Measurements from ENCODE around the gene MRC1. TPM values are rescaled to one million over a fixed set of nuclear protein-coding genes. Genes with fewer than 3 reads are reported as not detected.

Gene MRC1
- total and polyA plus RNA-seq, 3 donors from 2014 or later, result 17.3 to 29.5 (median 20.4) TPM

DNA sequence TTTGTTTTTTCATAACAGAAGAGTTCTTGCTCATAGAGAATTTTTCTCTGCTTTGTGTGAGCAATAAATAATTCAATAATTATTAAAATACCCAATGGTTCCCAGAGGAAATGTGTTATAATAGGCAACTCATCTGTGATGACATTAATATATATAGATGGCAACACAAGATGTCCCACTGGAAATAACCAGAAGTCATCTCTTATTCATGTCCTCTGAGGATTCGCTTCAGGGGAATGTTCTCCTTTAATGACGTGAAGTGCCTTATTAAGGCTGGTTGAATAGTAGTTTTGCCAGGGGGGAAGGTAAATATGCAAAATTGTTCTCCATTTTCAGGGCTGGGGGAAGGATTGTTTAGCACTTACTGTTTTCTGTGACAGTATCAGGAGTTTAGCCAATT is 145.7 kb downstream of the MRC1 start:
- Histone ChIP-seq H3K27ac (no peak overlapping the region), H3K4me3 (no peak overlapping the region), H3K27me3 (no peaks in the 10 kb centered on the region), H3K36me3 (ENCODE audit: low read depth, missing control alignments) (no peaks in the 10 kb centered on the region), H3K4me1 (no peaks in the 10 kb centered on the region), H3K9me3 (no peaks in the 10 kb centered on the region)
- 82 to 85% methylated on average over 2 of the region's 2 CpGs for WGBS, 2 donors
- TF ChIP-seq, protein P1, sequence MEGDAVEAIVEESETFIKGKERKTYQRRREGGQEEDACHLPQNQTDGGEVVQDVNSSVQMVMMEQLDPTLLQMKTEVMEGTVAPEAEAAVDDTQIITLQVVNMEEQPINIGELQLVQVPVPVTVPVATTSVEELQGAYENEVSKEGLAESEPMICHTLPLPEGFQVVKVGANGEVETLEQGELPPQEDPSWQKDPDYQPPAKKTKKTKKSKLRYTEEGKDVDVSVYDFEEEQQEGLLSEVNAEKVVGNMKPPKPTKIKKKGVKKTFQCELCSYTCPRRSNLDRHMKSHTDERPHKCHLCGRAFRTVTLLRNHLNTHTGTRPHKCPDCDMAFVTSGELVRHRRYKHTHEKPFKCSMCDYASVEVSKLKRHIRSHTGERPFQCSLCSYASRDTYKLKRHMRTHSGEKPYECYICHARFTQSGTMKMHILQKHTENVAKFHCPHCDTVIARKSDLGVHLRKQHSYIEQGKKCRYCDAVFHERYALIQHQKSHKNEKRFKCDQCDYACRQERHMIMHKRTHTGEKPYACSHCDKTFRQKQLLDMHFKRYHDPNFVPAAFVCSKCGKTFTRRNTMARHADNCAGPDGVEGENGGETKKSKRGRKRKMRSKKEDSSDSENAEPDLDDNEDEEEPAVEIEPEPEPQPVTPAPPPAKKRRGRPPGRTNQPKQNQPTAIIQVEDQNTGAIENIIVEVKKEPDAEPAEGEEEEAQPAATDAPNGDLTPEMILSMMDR (IDR thresholded peaks at IDR 0.05), result no peak
- TF ChIP-seq POLR2A (IDR thresholded peaks at IDR 0.05), result no peak
- no peak for DNase-seq
- intact Hi-C loops (cut with DNase I; ENCODE audit: low total_unique reads), result no loop called here

DNA sequence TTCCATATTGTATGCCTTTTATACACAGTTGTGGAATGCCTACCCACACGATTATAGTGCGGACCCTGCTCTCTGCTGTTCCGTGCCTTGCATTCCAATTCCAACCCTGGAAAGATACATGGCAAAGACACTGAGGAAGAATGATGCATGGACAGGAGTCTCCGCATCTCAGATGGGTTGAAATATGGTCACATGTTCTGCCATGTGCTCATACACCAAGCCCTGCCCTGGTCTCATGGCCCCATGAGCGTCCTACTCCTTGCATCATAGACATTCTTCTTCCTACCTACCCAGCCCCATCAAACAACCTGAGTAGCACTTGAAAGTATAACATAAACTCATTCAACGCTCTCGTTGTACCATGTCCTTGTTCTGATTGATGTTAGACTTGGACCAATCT is 148.9 kb downstream of the MRC1 start:
- WGBS, 2 donors, result 98% methylated on average over 7 of the region's 7 CpGs
- H3K36me3 ChIP-seq (ENCODE audit: low read depth, missing control alignments), result no peaks in the 10 kb centered on the region

DNA sequence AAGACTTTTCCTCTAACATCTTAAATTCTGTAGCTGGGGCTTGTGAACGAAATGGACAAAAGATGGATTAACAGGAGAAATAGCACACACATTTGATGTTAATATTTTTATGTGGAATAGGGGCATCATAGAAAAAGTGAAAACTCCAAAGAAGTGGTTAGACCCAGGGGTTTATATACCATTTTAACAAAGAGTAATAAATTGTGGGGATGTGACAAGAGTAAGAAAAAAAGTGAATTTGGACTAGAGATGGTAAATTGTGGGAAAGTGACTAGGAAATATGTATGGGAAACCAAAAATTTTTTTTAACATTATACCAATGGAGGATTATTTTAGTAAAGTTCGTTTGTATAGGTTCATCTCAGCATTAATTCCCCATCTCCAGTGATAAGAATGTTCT is 150.7 kb downstream of the MRC1 start:
- 85 to 90% methylated on average over 2 of the region's 2 CpGs for WGBS, 2 donors
- Histone ChIP-seq H3K4me3 (no peak overlapping the region), H3K27ac (no peak overlapping the region), H3K4me1 (no peaks in the 10 kb centered on the region), H3K9me3 (no peaks in the 10 kb centered on the region), H3K36me3 (ENCODE audit: low read depth, missing control alignments) (no peaks in the 10 kb centered on the region), H3K27me3 (no peaks in the 10 kb centered on the region)
- intact Hi-C loops (cut with DNase I; ENCODE audit: low total_unique reads), result no loop called here
- no peak for DNase-seq
- TF ChIP-seq, protein P1 (IDR thresholded peaks at IDR 0.05), result no peak
- no peak for TF ChIP-seq POLR2A (IDR thresholded peaks at IDR 0.05)

More for the DNA sequence above, 148.9 kb downstream of the MRC1 start:
- H3K27me3 ChIP-seq, result no peaks in the 10 kb centered on the region
- intact Hi-C loops (cut with DNase I; ENCODE audit: low total_unique reads), result no loop called here
- no peaks in the 10 kb centered on the region for H3K9me3 ChIP-seq
- H3K4me3 ChIP-seq, result no peak overlapping the region
- H3K4me1 ChIP-seq, result no peaks in the 10 kb centered on the region
- no peak overlapping the region for H3K27ac ChIP-seq
- DNase-seq, result no peak
- no peak for TF ChIP-seq POLR2A (IDR thresholded peaks at IDR 0.05)
- TF ChIP-seq, protein P1 (IDR thresholded peaks at IDR 0.05), result no peak

MicroRNA genes within 50 kb of the gene (microRNA counts, 767-probe panel; counts per million panel counts)
- 0 to 152 counts per million in 2 donors for microRNA hsa-miR-511

Small RNA genes within 50 kb of the gene (microRNA-seq; reads per million reads assigned to microRNA genes)
- 9.7 to 15.9 reads per million in 2 donors for gene MIR511 (ENCODE audit: borderline number of aligned reads in 2 of 2, borderline replicate concordance in 1 of 2)

Small RNA genes within 50 kb of the gene (small RNA-seq; reads per million reads assigned to genes)
- gene MIR511, result 0.28 to 0.73 reads per million in 2 donors

Other genes starting within 250 kb of the MRC1 start
- gene HACD1, start 192.0 kb upstream of the MRC1 start, total RNA-seq, result 10 to 100 TPM; 16.2 to 28.5 TPM
- gene HACD1, start 192.0 kb upstream of the MRC1 start, polyA plus RNA-seq (ENCODE audit: insufficient read depth, low read depth, low replicate concordance), result 14.0 TPM
- gene STAM, start 165.2 kb upstream of the MRC1 start, total RNA-seq, result 10 to 100 TPM; 40.6 to 40.9 TPM
- 23.7 TPM for gene STAM, start 165.2 kb upstream of the MRC1 start, polyA plus RNA-seq (ENCODE audit: insufficient read depth, low read depth, low replicate concordance)
- gene TMEM236, start 57.1 kb upstream of the MRC1 start, total RNA-seq, result under 1 TPM; 0.43 to 0.47 TPM
- 0.49 TPM for gene TMEM236, start 57.1 kb upstream of the MRC1 start, polyA plus RNA-seq (ENCODE audit: insufficient read depth, low read depth, low replicate concordance)
- under 1 TPM; 0.47 to 0.68 TPM for gene SLC39A12, start 142.6 kb downstream of the MRC1 start, total RNA-seq
- 0.38 TPM for gene SLC39A12, start 142.6 kb downstream of the MRC1 start, polyA plus RNA-seq (ENCODE audit: insufficient read depth, low read depth, low replicate concordance)

Data from testis (tissue), 3 donors.